Kidney epithelial cell (primary cell): ENCODE results near the gene ERCC3. TPM values are rescaled to one million over a fixed set of nuclear protein-coding genes. Genes with fewer than 3 reads are reported as not detected.
"Not testable (repeated sequence)": the region's sequence is repeated elsewhere in the genome, so short reads cannot be mapped to it uniquely, and the experiment has no call there.

Source experiments
- DNase-seq: peaks from one replicate; pipeline ENCODE4 v3.0.0-alpha.2; 2010; ENCODE audit warnings: low read depth
- H3K27me3 ChIP-seq: 2 replicates; pipeline ENCODE4 v1.6.0; 2011; ENCODE audit warnings: low read length; ENCODE audit not compliant: control insufficient read depth, insufficient read depth
- H3K36me3 ChIP-seq: 2 replicates; pipeline ENCODE4 v1.5.1; 2011; ENCODE audit warnings: low read length; ENCODE audit not compliant: control insufficient read depth, insufficient read depth
- H3K4me3 ChIP-seq: 2 replicates; pipeline ENCODE4 v1.5.1; 2011; ENCODE audit warnings: low read depth, mild to moderate bottlenecking, control low read depth, low read length
- total RNA-seq: library from RNA; depleted of rRNA; stranded (reverse); fragments of >200 nt; gene quantifications from 2 replicates; pipeline ENCODE4 v1.2.3, GENCODE V29; 2015
- TF ChIP-seq, protein P1 (sequence below): IDR thresholded peaks from 2 replicates; pipeline ENCODE4 v1.5.1; 2011; ENCODE audit warnings: mild to moderate bottlenecking, moderate library complexity, low read length, control low read depth, inconsistent platforms; ENCODE audit not compliant: insufficient read depth, poor library complexity, severe bottlenecking

Gene ERCC3
- total RNA-seq, 1 donor from 2014 or later: 31.5 TPM

DNA sequence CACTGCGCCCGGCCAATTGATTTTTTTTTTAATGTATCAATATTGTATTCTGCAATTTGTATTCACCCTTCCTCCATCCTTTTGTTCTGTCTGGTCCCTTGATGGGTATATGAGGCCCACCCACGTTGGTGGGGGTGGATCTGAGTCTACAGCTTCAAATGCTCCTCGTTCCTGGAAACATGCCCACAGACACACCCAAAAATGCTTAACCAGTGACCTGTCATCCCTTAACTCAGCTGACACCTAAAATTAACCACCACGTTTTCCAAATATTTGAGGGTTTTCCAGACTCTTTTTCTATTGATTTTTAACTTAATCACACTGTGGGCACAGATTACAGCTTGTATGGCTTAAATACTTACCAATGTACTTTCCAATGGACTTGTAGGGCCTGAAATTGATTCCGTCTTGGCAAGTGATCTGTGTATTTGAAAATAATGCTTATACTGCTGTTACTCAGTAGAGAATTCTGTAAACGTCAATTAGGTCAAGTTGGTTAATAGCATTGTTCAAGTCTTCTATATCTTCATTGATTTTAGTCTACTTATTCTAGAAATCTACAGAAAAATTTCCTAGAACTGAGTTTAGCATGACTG is 39.5 kb downstream of the ERCC3 start:
- Histone ChIP-seq H3K27me3 (no peaks in the 10 kb centered on the region), H3K36me3 (peaks cover 1% of the 10 kb centered on the region), H3K4me3 (no peak overlapping the region)
- TF ChIP-seq, protein P1, sequence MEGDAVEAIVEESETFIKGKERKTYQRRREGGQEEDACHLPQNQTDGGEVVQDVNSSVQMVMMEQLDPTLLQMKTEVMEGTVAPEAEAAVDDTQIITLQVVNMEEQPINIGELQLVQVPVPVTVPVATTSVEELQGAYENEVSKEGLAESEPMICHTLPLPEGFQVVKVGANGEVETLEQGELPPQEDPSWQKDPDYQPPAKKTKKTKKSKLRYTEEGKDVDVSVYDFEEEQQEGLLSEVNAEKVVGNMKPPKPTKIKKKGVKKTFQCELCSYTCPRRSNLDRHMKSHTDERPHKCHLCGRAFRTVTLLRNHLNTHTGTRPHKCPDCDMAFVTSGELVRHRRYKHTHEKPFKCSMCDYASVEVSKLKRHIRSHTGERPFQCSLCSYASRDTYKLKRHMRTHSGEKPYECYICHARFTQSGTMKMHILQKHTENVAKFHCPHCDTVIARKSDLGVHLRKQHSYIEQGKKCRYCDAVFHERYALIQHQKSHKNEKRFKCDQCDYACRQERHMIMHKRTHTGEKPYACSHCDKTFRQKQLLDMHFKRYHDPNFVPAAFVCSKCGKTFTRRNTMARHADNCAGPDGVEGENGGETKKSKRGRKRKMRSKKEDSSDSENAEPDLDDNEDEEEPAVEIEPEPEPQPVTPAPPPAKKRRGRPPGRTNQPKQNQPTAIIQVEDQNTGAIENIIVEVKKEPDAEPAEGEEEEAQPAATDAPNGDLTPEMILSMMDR: no peak
- DNase-seq: peak; percentile 14

DNA sequence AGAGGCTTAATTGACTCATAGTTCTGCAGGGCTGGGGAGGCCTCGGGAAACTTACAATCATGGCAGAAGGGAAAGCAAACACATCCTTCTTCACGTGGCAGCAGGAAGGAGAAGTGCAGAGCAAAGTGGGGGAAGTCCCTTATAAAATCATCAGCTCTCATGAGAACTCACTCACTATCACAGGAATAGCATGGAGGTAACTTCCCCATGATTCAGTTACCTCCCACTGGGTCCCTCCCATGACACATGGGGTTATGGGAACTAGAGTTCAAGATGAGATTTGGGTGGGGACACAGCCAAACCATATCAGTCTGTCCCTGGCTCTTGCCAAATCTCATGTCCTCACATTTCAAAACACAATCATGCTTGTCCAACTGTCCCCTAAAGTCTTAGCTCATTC is 52.8 kb downstream of the ERCC3 start:
- H3K27me3 ChIP-seq, H3K4me3 ChIP-seq, H3K36me3 ChIP-seq, DNase-seq: not testable (repeated sequence)

- TF ChIP-seq, protein P1: no peak
- H3K4me3 ChIP-seq: no peak overlapping the region
- H3K36me3 ChIP-seq: no peaks in the 10 kb centered on the region
- H3K27me3 ChIP-seq: no peaks in the 10 kb centered on the region
- DNase-seq: no peak
These were observed 54.5 kb downstream of the ERCC3 start for GRCh38 chr2:127239395-127239794.

- H3K4me3 ChIP-seq, H3K36me3 ChIP-seq, DNase-seq, H3K27me3 ChIP-seq: not testable (repeated sequence)
These were observed 56.2 kb downstream of the ERCC3 start for GRCh38 chr2:127237768-127238167.

DNA sequence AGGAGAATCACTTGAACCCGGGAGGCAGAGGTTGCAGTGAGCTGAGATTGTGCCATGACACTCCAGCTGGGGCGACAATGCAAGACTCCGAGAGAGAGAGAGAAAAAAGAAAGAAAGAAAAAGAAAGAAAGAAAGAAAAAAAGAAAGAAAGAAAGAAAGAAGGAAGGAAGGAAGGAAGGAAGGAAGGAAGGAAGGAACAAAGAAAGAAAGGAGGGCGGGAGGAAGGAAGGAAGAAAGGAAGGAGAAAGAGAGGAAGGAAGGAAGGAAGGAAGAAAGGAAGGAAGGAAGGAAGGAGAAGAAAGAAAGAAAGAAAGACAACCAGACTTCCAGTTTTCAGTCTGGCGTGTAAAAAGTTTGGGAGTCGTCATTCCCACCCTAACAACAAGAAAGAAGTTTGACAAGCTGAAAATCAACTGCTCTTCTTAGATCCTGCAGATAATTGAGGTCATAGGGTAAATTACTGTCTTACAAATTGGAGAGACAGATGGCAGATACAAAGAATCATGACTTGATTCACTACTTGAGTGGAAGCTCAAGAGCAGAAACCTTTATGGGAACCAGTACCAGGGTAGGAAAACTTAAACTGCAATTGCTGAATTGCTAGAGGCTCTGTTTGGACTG is 58.8 kb downstream of the ERCC3 start:
- no peak for DNase-seq
- Histone ChIP-seq H3K27me3 (no peaks in the 10 kb centered on the region), H3K36me3 (no peaks in the 10 kb centered on the region), H3K4me3 (no peak overlapping the region)
- TF ChIP-seq, protein P1: no peak

GRCh38 chr2:127233710-127234109 is 60.2 kb downstream of the ERCC3 start:
- no peak overlapping the region for H3K4me3 ChIP-seq
- H3K36me3 ChIP-seq: no peaks in the 10 kb centered on the region
- TF ChIP-seq, protein P1: no peak
- DNase-seq: no peak
- no peaks in the 10 kb centered on the region for H3K27me3 ChIP-seq
